Esophagus muscularis mucosa (tissue), 4 donors: ENCODE data around the gene CTDNEP1.

ENCODE experiments used
- CTCF ChIP-seq, 3 experiments: fragments of 200-600 bp in 2 of 3; fragments of 450-650 bp in 1 of 3; sonication (generic) in 2 of 3; IDR thresholded peaks; one replicate each; pipeline ENCODE4 v1.5.1; 2017 to 2019; ENCODE audit warnings: antibody characterized with exemption in 3 of 3, mild to moderate bottlenecking in 2 of 3, moderate library complexity in 1 of 3
- EP300 ChIP-seq: sonication (generic); formaldehyde crosslinking; IDR thresholded peaks from one replicate; pipeline ENCODE4 v1.6.1; 2017; ENCODE audit warnings: antibody characterized with exemption
- POLR2A ChIP-seq: fragments of 450-650 bp; IDR thresholded peaks from one replicate; pipeline ENCODE4 v1.6.1; 2017; ENCODE audit warnings: antibody characterized with exemption, moderate library complexity, mild to moderate bottlenecking, low read depth
- POLR2AphosphoS5 ChIP-seq, 2 donors: sonication (generic); formaldehyde crosslinking; IDR thresholded peaks; one replicate each; pipeline ENCODE4 v1.6.1; 2017; ENCODE audit warnings: antibody characterized with exemption in 2 of 2

GRCh38 chr17:7281953-7282751 lies 30.6 kb upstream of the CTDNEP1 start:
- TF ChIP-seq CTCF (IDR thresholded peaks at IDR 0.05), result no peak
- peak; percentile 76 to 81 for TF ChIP-seq POLR2AphosphoS5 (IDR thresholded peaks at IDR 0.05)
- peak; percentile 43 for TF ChIP-seq POLR2A
- TF ChIP-seq EP300, result no peak
